Body of pancreas (tissue), 4 donors: ENCODE results near the gene BMP6.

Experiments
- POLR2A ChIP-seq, 3 donors: fragments of 450-650 bp; IDR thresholded peaks; one replicate each; pipeline ENCODE4 v1.6.1; 2016; ENCODE audit warnings: antibody characterized with exemption in 3 of 3, mild to moderate bottlenecking in 2 of 3
- TF ChIP-seq, protein P1 (sequence below), 7 experiments: fragments of 450-650 bp in 4 of 7; fragments of 200-600 bp in 3 of 7; sonication (generic) in 3 of 7; IDR thresholded peaks; one replicate each; pipeline ENCODE4 v1.5.1; 2016 to 2019; ENCODE audit warnings: antibody characterized with exemption in 7 of 7

DNA sequence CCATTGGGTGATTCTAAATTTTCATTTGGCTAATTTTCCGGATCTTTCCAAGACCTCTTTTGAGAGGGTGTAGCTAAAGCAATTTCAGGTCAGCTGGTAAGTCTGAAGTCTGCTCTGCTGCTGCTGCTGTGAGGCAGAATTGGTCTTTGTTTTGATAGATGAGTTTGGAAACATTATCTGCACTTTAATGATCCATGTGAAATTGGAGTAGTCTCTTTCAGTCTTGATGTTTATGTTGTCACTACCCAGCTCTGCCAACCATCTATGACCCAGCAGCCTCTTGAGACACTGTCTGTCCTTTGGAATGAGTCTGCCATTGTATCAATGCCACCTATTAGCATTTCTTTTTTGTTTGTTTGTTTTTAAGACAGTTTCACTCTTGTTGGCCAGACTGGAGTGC lies 140.6 kb downstream of the BMP6 start:
- TF ChIP-seq, protein P1, sequence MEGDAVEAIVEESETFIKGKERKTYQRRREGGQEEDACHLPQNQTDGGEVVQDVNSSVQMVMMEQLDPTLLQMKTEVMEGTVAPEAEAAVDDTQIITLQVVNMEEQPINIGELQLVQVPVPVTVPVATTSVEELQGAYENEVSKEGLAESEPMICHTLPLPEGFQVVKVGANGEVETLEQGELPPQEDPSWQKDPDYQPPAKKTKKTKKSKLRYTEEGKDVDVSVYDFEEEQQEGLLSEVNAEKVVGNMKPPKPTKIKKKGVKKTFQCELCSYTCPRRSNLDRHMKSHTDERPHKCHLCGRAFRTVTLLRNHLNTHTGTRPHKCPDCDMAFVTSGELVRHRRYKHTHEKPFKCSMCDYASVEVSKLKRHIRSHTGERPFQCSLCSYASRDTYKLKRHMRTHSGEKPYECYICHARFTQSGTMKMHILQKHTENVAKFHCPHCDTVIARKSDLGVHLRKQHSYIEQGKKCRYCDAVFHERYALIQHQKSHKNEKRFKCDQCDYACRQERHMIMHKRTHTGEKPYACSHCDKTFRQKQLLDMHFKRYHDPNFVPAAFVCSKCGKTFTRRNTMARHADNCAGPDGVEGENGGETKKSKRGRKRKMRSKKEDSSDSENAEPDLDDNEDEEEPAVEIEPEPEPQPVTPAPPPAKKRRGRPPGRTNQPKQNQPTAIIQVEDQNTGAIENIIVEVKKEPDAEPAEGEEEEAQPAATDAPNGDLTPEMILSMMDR (IDR thresholded peaks at IDR 0.05): no peak
- TF ChIP-seq POLR2A (IDR thresholded peaks at IDR 0.05): no peak
